Measurements from ENCODE around the gene OSMR.

Gene OSMR

GRCh38 chr5:38845526-38846378 is at the start of gene OSMR:
TSS of gene OSMR (plus strand) at chr5:38846012. CDS start at chr5:38869045, 23,033 bp downstream.
- DNase-seq: no peak

- no peak for DNase-seq
These were observed 49.1 kb upstream of the OSMR start for GRCh38 chr5:38796742-38797108.

GRCh38 chr5:38797838-38798237 is 48.0 kb upstream of the OSMR start:
- DNase-seq: no peak

GRCh38 chr5:38799556-38800377 is 46.0 kb upstream of the OSMR start:
- DNase-seq: no peak

GRCh38 chr5:38800515-38800914 is 45.3 kb upstream of the OSMR start:
- no peak for DNase-seq

GRCh38 chr5:38802125-38802524 is 43.7 kb upstream of the OSMR start:
- no peak for DNase-seq

GRCh38 chr5:38803246-38803645 is 42.6 kb upstream of the OSMR start:
- no peak for DNase-seq

GRCh38 chr5:38806775-38807258 is 39.0 kb upstream of the OSMR start:
- no peak for DNase-seq

- no peak for DNase-seq
These were observed 38.0 kb upstream of the OSMR start for GRCh38 chr5:38807570-38808483.

- no peak for DNase-seq
These were observed 37.0 kb upstream of the OSMR start for GRCh38 chr5:38808666-38809343.

GRCh38 chr5:38809388-38810359 is 36.1 kb upstream of the OSMR start:
- no peak for DNase-seq

- DNase-seq: no peak
These were observed 30.9 kb upstream of the OSMR start for GRCh38 chr5:38814879-38815278.

- DNase-seq: no peak
These were observed 29.5 kb upstream of the OSMR start for GRCh38 chr5:38816083-38817030.

- DNase-seq: no peak
These were observed 24.1 kb upstream of the OSMR start for GRCh38 chr5:38821679-38822078.

- DNase-seq: no peak
These were observed 22.3 kb upstream of the OSMR start for GRCh38 chr5:38823503-38823902.

- no peak for DNase-seq
These were observed 21.0 kb upstream of the OSMR start for GRCh38 chr5:38824821-38825220.

GRCh38 chr5:38825494-38825893 is 20.3 kb upstream of the OSMR start:
- no peak for DNase-seq

GRCh38 chr5:38827525-38827924 is 18.3 kb upstream of the OSMR start:
- DNase-seq: no peak

GRCh38 chr5:38830521-38831051 is 15.2 kb upstream of the OSMR start:
- DNase-seq: no peak

Measured in CD4-positive, alpha-beta T cell treated with Interferon gamma for 1 hour (primary cell).